Gastroesophageal sphincter (tissue), 3 donors: ENCODE results near the gene ZRANB3.

Experiments
- POLR2A ChIP-seq, 2 donors: fragments of 450-650 bp; IDR thresholded peaks; one replicate each; pipeline ENCODE4 v1.6.1; 2017; ENCODE audit warnings: antibody characterized with exemption in 2 of 2, mild to moderate bottlenecking in 2 of 2, moderate library complexity in 1 of 2
- TF ChIP-seq, protein P1 (sequence below), 4 experiments: fragments of 200-600 bp in 2 of 4; fragments of 450-650 bp in 2 of 4; sonication (generic) in 1 of 4; IDR thresholded peaks; one replicate each; pipeline ENCODE4 v1.5.1; 2017 to 2019; ENCODE audit warnings: antibody characterized with exemption in 4 of 4, mild to moderate bottlenecking in 2 of 4, moderate library complexity in 2 of 4

GRCh38 chr2:135238651-135239050 is 292.4 kb downstream of the ZRANB3 start:
- TF ChIP-seq, protein P1, sequence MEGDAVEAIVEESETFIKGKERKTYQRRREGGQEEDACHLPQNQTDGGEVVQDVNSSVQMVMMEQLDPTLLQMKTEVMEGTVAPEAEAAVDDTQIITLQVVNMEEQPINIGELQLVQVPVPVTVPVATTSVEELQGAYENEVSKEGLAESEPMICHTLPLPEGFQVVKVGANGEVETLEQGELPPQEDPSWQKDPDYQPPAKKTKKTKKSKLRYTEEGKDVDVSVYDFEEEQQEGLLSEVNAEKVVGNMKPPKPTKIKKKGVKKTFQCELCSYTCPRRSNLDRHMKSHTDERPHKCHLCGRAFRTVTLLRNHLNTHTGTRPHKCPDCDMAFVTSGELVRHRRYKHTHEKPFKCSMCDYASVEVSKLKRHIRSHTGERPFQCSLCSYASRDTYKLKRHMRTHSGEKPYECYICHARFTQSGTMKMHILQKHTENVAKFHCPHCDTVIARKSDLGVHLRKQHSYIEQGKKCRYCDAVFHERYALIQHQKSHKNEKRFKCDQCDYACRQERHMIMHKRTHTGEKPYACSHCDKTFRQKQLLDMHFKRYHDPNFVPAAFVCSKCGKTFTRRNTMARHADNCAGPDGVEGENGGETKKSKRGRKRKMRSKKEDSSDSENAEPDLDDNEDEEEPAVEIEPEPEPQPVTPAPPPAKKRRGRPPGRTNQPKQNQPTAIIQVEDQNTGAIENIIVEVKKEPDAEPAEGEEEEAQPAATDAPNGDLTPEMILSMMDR (IDR thresholded peaks at IDR 0.05), result no peak
- TF ChIP-seq POLR2A (IDR thresholded peaks at IDR 0.05), result no peak
